HG02678 (cell line): ENCODE data around the gene PRKAG3.
"Not testable (repeated sequence)": the region's sequence is repeated elsewhere in the genome, so short reads cannot be mapped to it uniquely, and the experiment has no call there.

Source experiments
- ATAC-seq: cut with Tn5 transposase; IDR thresholded peaks from one replicate; pipeline ENCODE4 v1.9.1; 2021; ENCODE audit warnings: mild to moderate bottlenecking, moderate library complexity; ENCODE audit not compliant: unreplicated experiment

The PRKAG3 gene

DNA sequence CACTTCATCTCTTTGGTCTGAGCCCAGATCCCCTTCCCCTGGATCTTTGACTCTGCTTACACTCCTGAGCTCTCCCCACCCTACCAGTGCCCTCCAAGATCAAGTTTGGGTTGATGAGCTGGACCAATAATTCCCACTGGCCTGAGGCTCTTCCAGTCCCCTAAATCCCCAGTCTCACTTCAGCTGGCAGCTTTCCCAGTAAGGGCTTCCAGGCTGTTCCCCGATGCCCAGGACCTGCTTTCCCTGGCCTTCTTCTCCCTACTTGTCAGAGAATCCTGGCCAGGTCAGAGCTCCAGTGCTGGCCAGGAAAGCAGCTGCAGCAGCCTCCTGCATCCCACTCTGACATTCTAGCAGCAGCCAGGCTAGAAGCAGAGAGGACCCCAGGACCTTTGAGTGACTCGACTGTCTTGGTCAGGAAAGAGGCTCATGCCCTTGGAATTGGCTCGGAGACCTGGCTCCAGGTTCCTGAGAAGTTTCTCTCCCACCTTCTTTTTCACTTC, 31.5 kb upstream of the PRKAG3 start:
- ATAC-seq: no peak

DNA sequence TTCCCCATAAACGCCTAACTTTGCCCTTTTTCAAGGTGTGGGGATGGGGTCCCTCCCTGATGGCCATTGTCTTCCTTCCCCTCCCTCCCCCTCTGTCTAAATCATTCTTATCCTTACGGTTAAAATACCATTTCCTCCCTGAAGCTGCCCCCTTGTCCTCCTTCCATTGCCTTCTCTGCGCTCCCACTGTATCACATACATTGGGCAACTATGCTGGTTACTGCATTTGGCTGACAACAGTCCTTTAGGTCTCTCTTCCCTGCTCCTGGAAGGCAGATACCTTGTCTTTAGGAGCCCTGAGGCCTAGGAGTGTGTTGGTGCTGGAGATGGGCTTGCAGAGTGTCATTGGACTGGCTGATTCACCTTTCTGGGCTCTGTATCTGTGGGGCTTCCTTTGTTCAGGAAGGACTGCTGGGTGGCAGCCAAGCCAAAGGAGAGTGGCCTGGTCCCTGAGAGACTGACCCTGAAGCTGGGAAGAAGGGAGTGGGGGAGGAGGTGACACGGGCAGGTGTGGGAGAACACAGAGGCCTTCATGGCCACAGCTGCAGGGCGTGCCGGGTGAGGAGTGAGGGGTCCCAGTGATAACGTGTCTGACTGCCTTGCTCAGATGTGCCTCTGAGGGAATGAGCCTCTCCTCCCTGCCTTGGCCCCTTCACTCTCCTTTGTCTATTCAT, 30.2 kb upstream of the PRKAG3 start:
- ATAC-seq: no peak

DNA sequence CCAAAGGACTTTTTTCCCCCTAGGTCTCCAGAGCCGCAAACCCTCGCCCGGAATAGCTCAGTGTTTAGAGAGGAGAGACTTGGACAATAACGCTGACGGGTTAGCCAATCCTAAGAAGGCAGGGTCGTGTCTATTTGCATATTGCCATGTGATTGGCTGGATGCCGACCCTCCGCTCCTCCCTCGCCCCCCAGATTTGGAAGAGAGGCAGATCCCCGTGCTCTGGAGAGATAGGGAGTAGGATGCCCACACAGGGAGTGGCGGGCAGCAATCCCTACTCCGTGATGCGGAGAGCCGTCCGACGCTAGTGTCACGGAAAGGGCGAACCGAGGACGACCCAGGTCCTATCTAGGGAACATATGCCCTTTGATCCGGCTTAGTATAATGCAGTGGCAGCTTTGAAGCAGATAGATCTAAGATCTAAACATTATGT, 29.4 kb upstream of the PRKAG3 start:
- ATAC-seq: no peak

DNA sequence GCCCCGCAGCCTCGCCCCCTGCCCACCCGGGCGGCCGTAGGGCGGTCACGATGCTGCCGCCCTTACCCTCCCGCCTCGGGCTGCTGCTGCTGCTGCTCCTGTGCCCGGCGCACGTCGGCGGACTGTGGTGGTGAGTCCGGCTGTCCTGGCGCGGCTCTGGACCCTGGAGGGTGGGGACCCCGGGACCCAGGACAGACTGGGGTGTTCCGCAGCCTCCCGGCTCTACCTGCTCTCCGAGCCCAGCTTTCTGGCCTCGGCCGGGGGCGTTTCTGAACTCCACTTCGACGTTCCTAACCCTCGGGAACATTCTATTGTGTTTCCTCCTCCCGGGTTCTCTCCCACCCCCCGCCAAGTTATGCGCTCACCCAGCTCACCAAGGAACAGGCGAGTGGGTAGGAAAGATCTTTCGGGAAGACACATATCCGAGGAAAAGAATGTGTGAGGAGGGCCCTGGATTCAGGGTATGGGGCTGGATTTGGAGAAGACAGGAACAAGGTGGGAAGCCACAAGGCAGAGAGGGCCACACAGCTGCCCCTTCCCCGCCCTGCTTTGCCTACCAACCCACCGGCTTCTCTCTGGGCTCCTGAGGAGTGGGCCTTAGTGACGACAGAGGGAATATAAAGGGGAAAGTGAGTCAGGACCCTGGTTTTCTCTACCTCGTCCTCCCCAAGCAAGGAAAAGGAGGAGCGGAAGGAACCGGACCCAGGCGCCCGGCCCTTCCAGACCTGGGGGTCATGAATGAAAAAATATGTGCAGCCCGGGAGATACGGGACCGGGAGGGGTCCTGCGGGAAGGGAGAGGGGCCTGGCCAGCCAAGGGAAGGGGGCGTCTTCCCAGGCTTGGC, 28.6 kb upstream of the PRKAG3 start:
- ATAC-seq: no peak

DNA sequence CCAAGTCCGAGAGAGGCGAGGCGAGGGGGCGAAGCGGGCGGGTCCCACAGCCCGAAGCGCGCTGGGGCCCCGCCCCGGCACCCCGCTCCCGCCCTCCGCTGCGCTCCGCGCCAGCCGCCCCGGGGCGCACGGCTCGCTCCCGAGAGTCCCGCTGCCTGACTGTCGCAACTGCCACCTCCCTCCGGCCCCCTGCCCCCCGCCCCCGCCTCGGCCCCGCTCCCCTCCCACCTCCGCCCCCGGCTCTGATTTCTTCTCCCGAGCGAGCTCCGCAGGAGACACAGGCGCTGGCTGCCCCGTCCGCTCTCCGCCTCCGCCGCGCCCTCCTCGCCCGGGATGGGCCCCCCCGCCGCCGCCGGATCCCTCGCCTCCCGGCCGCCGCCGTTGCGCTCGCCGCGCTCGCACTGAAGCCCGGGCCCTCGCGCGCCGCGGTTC, 28.0 kb upstream of the PRKAG3 start, which contains the start of gene WNT6:
WNT6 (plus strand) TSS at position 250 of the 432 bp plus-strand sequence. CDS start 233 bp downstream, outside the sequence.
- ATAC-seq: no peak

DNA sequence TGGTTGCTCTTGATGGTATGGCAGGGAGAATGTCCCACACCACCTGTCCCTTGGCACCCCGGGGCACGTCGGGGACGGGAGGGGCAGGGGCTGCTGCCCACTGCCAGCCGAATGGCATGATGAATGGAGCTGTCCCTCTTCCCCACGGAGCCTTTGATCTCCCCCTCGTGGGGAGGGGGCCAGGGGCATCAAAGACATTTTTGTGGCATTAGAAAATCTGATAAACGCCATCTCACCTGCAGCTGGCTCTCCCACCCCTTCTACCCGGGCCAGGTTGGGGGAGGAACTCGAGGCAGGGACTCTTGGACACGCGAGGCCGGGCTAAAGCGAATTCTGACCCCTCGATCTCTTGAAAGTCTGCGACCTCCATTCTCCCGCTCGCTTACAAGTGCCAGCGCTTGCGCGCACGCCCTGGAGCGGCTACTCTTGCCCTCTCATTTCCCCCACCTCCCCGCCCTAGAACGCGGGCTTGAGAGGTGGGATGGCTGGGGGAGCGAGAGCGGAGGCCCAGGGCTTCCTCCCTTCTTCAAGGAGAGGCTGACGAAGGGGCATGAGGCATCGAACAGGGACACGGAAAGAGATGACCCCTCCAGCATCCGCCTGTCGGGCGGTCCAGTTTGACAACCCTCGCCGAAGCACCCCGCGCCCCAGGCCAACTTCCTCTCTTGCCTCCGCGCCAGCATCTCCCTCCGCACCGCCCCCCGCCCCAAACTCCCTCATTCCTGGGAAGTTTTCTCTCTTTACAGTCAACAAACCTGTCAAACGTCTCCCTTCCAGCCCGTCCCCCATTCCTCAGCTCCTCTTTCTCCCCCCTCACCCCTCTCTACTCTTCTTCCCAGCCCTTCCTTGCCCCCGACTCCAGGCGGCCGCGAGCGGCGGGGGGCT, 27.3 kb upstream of the PRKAG3 start:
- no peak for ATAC-seq

DNA sequence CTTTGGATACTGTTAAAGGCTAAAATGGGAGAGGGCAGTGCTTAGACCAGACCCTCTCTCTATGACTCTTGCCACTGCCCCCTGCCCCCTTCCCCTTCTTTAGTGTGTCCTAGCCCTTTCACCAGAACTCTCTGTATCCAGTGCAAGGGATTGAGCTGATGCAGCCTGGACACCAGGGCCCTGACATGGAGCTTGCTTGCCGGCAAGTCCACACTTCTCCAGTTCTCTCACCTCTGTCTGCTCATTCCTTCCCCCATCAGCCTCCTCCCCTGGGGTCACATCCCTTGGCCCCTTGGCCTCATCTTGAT, 26.5 kb upstream of the PRKAG3 start:
- no peak for ATAC-seq

DNA sequence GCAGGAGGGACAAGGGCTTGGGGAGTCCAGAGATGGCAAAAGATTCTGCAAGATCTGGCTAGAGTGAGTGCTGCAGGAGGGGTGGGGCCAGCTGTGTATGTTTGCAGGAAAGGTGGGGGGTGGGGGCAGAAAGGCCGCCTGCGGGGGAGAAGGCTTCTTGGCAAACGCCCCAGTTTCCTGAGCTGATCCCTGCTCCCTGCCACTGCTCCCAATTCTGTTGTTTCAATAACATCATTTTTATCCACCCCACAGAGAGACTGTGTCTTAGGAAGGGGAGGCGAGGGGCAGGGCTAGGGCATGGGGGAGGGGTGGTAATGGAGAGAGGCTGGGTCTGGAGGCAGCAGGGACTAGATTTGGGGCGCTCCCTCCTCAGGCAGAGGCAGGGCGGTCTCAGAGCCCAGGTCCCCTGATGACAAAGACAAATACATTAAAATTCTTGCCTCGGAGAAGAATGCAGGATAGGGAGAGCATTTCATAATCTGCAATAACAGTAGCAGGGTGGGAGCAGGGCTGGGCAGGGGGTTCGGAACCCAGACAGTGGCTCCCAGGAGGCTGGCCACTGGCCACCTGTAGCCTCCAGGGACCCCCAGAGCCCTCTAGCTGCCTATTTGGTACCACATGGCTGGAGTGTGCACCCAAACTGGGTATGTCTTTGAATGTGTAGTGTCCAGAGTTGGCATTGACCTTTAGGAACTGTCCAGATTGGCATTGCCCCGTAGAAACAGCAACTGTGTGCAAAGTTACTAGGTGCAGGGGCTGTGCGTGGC, 26.0 kb upstream of the PRKAG3 start:
- ATAC-seq: no peak

DNA sequence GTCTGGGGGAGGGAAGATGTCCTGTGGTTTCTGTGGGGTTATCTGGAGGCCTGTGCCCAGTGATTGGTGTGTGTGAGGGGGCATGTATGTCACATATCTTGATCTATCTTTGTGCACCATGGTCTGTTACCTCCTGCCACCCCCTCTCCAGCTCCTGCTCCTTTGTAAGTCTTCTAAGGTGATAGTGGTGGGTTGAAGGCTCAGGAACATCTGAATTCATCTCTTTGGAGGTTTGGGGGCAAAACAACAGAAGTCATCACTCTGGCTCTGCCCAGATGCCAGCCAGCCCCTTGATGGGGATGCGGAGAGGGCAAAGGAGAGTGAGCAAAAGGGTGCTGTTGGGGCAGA, 25.3 kb upstream of the PRKAG3 start:
- no peak for ATAC-seq

DNA sequence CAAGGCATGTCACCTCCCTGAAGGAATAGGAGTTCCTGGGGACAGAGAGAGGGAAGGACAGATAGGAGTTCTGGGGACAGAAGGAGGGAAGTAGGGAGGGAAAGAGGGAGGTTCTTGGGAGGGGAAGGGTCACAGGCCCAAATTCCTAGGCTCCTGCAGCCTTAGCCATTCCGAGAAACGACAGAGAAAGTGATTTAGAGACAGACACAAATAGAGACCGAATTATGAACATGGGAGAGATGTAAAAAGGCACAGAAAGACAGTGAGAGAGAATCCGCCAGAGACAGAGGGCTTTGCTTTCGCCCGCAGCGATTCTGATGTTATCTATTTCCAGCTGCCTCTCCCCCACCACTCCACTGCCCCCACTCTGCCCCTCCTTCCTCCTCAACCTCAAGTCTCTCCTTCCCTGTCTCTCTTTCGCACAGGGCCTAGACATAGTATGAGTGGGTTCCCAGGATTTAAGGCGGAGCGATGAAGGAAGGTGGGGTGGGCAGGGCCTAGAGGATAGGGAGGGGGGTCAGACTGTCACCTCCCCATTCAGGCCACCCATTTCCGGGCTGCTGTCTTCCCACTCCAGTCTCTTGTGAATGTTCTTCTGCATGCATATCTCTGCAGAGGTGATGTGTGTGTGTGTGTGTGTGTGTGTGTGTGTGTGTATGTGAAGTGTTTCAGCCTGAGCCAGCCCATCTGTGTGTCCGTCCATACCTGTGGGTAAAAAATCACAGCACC, 24.7 kb upstream of the PRKAG3 start:
- no peak for ATAC-seq

DNA sequence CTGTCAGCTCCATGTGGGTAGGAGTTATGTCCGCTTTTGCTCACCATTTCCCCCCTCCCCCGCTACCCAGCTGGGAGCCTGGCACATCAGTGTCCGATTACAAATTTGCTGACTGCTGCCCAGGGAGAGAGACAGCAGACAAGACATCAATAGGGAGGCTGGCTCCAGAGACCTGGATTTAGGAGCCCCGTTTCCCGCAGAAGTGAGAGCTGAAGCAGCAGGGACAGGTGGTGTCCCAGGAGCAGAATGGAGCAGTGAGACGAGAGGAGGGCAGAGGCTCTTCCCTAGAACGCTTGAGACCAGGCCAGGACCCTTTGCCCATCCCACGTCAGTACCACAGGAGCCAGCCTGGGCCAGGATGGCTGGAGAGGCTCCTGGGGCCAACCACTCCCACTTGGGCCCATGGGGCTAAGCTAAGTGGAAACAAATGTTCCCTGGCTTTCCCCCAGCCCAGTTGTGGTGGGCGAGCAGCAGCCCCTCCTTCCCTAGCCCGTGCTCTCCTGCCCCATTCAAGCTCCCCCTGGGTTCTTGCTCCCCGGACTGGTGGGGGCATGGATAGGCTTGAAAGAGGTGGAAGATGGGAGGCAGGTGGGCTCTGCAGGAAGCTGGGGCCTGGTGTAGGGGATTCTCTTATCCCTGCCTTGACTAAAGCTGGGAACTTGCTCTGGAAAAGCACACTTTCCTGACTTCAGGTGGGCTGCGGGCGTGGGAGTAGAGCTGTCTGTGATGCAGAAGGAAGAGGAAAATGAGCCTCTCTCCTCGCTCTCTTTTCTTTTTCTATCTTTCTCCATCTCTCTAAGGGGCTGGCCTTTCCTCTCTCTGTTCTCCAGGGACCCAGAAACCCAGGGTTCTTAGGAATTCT, 23.9 kb upstream of the PRKAG3 start:
- no peak for ATAC-seq

DNA sequence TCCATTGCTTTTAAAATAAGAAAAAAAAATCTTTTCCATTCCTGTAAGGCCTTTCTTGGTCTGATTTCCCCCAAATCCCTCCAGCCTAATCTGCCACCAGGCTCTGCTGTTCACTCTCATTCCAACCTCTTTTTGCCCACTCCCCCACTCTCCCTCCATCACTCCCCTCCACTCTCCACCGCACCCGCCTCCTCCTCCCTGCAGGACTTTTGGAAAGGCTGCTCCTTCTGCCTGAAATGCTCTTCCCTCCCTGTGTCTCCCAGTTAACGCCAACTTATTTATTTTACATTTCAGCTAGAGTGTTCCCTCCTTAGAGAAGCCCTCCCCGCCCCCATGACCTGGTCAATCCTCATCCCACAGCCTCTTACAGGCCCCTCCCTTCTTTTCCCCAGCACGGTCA, 23.3 kb upstream of the PRKAG3 start:
- ATAC-seq: no peak

DNA sequence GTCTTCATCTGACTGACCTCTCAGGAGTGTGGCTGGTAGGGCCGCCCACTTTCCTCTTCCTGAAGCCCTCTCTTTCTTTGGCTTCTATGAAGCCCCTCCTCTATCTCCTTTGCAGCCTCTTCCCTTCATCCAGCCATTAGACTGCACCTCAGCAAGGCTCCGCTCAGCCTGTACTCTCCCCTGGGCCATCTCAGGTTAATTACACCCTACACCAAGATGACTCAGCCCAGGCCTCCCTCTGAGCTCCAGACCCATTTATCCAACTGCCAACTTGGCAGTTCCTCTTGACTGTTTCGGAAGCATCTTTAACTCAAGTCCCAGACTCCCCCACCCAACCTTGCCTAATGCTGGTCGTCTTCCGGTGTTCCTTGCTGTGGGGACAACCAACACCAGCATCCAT, 22.2 kb upstream of the PRKAG3 start:
- ATAC-seq: no peak

DNA sequence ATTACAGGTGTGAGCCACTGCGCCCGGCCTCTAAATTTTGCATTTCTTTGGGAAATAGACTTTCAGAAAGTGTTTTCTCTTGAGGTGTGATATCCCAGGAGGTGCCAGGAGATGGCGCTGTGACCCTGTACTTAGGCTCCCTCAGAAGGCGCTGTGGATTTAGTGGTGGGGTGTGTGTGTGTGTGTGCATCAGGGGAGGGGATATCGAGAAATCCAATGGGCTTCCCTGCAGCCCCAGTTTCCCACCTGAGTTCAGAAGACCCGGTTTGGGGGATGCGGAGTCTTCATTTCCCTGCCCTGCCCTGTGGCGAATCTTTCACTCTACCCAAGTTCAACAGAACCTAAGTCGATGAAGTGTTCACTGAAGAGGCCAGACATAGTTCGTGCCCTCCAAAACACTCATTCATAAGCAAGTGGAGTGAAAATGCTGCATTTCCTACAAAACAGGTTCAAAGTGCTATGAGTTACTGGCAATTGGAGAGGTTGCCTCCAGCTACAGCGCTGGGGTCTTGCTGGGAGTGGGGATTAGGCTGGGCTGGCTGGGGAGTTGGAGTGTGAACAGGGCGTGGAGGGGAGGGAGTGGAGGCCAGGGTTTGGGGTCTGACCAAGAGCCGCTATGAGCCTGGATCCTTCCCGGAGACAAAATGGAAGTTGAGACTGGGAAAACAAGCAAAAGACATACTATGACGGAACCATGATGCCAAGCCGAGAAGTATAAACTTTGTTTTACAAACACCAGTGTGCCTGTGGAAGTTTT, 21.5 kb upstream of the PRKAG3 start:
- no peak for ATAC-seq

DNA sequence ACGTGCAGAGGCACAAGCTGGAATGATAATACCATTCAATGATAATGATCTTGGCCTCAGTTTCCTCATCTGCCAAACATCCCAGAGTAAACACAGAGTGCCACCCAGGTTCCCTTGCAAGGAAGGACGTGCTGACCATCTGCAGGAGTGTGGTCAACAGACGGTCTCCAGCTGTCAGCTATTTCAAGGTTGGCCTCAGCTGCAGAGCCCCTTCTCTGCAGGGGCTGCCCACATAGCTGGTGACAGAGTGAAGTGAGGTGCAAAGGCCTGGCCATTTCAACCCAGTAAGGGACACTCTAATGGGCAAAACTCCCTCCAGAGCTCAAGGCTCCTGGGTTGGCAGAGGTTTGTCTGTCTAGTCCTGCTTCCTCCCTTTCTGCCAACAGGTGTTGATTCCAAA, 19.7 kb upstream of the PRKAG3 start:
- ATAC-seq: no peak

DNA sequence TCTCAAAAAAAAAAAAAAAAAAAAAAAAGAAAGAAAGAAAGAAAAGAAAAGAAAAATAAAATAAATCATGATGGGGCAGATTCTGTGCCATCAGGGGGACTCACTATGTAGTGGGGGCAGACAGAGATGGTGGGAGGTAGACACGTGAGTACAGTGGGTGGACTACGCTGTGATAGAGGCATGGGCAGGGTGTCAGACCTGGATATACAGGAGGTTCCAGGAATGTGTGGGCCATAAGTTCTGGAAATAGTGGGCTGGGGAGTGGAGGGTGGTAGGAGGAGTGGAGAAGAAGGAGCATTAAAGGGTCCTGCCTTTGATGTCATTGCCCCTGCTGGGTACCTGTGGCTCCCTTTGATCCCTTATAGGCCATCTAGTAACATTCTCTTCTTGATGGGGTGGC, 19.2 kb upstream of the PRKAG3 start:
- ATAC-seq: no peak

DNA sequence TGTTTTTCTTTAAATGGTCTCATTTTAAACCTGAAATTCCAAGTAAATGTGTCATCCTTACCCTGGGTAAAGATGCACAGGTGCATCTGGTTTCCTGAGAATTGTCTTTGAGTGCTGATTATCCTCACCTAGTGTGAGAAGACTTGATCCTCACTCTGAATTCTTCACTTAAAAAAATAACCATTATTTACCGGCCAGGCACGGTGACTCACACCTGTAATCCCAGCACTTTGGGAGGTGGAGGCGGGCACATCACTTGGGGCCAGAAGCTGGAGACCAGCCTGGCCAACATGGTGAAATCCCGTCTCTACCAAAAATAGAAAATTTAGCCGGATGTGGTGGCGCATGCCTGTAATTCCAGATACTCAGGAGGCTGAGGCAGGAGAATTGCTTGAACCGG, 18.1 kb upstream of the PRKAG3 start:
- ATAC-seq: no peak

DNA sequence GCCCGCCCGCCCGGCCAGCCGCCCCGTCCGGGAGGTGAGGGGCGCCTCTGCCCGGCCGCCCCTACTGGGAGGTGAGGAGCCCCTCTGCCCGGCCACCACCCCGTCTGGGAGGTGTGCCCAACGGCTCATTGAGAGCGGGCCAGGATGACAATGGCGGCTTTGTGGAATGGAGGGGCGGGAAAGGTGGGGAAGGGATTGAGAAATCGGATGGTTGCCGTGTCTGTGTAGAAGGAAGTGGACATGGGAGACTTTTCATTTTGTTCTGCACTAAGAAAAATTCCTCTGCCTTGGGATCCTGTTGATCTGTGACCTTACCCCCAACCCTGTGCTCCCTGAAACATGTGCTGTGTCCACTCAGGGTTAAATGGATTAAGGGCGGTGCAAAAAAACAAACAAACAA, 15.4 kb upstream of the PRKAG3 start:
- ATAC-seq: not testable (repeated sequence)
